Measurements from ENCODE around the gene SLC10A1.
A peak's percentile ranks its signal among the peaks of the same experiment; 100 is the strongest.

Gene SLC10A1

DNA sequence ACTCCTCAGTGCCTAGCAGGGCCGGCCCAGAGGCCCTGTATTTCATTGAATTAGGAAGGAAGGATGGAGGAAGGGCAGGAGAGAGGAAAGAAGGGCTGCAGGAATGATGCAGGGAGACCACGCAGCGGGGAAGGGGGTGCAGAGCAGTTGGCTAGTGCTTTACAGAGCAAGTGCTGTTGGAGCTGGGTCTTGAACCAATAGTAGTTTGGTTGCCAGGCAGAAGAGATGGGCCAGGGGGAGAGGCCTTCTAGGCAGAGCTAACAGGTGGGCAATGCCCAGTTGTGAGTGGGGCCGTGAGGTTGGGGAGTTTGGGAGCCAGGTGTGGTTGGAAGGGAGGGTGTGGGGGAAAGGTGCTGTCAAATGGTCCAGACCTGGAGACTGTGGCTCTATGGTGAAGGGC is 69.2 kb downstream of the SLC10A1 start:
- no peak for DNase-seq (ENCODE audit: low read depth)
- TF ChIP-seq, protein P1, sequence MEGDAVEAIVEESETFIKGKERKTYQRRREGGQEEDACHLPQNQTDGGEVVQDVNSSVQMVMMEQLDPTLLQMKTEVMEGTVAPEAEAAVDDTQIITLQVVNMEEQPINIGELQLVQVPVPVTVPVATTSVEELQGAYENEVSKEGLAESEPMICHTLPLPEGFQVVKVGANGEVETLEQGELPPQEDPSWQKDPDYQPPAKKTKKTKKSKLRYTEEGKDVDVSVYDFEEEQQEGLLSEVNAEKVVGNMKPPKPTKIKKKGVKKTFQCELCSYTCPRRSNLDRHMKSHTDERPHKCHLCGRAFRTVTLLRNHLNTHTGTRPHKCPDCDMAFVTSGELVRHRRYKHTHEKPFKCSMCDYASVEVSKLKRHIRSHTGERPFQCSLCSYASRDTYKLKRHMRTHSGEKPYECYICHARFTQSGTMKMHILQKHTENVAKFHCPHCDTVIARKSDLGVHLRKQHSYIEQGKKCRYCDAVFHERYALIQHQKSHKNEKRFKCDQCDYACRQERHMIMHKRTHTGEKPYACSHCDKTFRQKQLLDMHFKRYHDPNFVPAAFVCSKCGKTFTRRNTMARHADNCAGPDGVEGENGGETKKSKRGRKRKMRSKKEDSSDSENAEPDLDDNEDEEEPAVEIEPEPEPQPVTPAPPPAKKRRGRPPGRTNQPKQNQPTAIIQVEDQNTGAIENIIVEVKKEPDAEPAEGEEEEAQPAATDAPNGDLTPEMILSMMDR (IDR thresholded peaks at IDR 0.05; ENCODE audit: insufficient read depth, low read depth, low read length, missing control alignments): no peak

DNA sequence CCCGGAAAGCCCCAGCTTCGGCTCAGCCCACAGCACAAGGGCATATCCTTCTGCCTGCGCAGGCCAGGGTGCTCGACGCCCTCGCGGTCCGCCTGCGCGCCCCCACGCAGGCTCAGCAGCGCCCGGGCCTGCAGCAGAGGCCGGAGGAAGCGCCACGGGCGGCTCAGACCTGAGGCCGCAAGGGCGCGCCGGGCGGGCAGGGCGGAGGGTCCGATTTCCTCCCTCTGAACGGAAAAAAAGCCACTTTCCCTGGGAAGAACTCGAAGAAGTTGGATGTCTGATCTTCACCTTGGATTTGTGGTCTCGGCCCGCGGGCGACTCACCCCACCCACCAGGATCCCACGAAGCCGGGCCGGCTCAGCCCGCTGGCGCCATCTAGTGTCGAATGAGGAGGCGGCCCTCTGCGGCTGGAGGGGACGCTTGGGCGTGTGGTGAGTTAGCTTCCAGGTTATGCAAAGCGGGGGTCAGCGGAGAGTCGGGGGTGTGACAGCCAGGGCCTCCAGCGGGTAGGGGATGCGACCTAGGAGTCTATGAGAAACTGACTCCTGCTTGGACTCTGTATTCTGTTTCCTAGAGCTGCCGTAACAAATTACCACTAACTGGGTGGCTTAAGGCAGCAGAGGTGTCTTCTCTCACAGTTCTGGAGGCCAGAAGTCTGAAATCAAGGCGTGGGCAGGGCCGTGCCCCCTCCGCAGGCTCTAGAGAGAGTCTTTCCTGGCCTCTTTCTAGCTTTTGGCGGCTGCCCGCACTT is 70.1 kb downstream of the SLC10A1 start:
- DNase-seq (ENCODE audit: low read depth): peak; percentile 82
- H3K4me3 ChIP-seq (ENCODE audit: low read depth, low read length): peak overlapping the region; percentile 56
- TF ChIP-seq, protein P1 (IDR thresholded peaks at IDR 0.05; ENCODE audit: insufficient read depth, low read depth, low read length, missing control alignments): peak; percentile 96

More for the DNA sequence above, 69.2 kb downstream of the SLC10A1 start:
- no peak overlapping the region for H3K4me3 ChIP-seq (ENCODE audit: low read depth, low read length)
